Measurements from ENCODE around the gene PRPF8. TPM values are rescaled to one million over a fixed set of nuclear protein-coding genes. Genes with fewer than 3 reads are reported as not detected.

Gene PRPF8
- total RNA-seq, 1 experiment from 2014 or later, result 103 TPM

DNA sequence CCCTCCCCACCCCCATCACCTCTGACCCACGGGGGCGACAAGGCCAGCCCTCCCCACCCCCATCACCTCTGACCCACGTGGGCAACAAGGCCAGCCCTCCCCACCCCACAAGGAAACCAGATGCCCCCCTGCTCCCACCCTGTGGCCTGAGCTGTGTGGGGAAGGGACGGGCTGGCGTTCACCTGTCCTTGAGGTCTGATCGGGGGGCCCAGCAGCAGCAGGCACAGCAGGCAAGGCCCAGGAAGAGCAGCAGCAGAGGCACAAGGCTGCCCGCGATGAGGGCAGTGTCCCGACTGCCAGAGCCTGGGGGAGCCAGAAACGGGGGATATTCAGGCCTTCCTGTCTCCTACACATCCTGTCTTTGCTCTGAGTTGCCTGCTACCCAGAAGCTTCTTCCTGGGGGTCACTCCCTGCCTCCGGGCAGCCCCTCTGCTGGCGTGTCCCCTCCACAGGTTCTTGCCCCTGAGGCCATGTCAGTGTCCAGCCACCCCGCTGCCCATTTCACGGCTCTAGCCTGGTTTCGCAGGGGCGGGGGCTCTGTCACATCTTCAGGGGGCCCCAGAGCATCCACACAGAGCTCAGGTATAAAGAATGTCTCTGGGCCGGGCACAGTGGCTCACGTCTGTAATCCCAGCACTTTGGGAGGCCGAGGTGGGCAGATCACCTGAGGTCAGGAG is 45.9 kb downstream of the PRPF8 start:
- Histone ChIP-seq H3K9me3 (ENCODE audit: low read length) (no peaks in the 10 kb centered on the region), H3K27me3 (ENCODE audit: low read length) (no peaks in the 10 kb centered on the region), H3K4me1 (ENCODE audit: insufficient read depth, low read length) (peaks cover under 1% of the 10 kb centered on the region; the same call in 1 of the 2 replicates), H3K79me2 (ENCODE audit: low read length) (no peaks in the 10 kb centered on the region), H3K4me3 (ENCODE audit: low read length) (no peak overlapping the region), H3K9ac (ENCODE audit: low read length) (no peak overlapping the region), H3K4me2 (ENCODE audit: low read length) (no peak overlapping the region), H3K9me2 (replicated peaks; ENCODE audit: low read length) (no peaks in the 10 kb centered on the region), H4K20me1 (ENCODE audit: low read length) (no peaks in the 10 kb centered on the region), H3K36me3 (ENCODE audit: low read depth, low read length) (no peaks in the 10 kb centered on the region), H3F3A (ENCODE audit: low read length, unreplicated experiment) (no peaks in the 10 kb centered on the region), H3K27ac (ENCODE audit: low read length) (no peak overlapping the region), H2AFZ (ENCODE audit: low read length) (no peak overlapping the region)
- BruUV-seq (replicated peaks), result no TSS peak
- no peak for DNase-seq
- ATAC-seq, result no peak
- TF ChIP-seq EZH2phosphoT487 (IDR thresholded peaks at IDR 0.05; ENCODE audit: borderline replicate concordance, low read length) (no peak), EZH2 (IDR thresholded peaks at IDR 0.05; ENCODE audit: low read length, unreplicated experiment) (no peak), CTCF (conservative IDR thresholded peaks at IDR 0.05; ENCODE audit: low read depth, low read length) (no peak)
- intact Hi-C loops (cut with micrococcal nuclease), result no loop called here
- ChIA-PET CTCF (no interaction called here), POLR2A (ENCODE audit: unreplicated experiment) (no interaction called here)

- H3K4me2 ChIP-seq (ENCODE audit: low read length), result no peak overlapping the region
- H3F3A ChIP-seq (ENCODE audit: low read length, unreplicated experiment), result no peaks in the 10 kb centered on the region
- H2AFZ ChIP-seq (ENCODE audit: low read length), result no peak overlapping the region
- H3K9me2 ChIP-seq (replicated peaks; ENCODE audit: low read length), result no peaks in the 10 kb centered on the region
- no peaks in the 10 kb centered on the region for H3K36me3 ChIP-seq (ENCODE audit: low read depth, low read length)
- POLR2A ChIA-PET (ENCODE audit: unreplicated experiment), result no interaction called here
- intact Hi-C loops (cut with micrococcal nuclease), result no loop called here
- no peaks in the 10 kb centered on the region for H3K79me2 ChIP-seq (ENCODE audit: low read length)
- no peak for DNase-seq
- no peak overlapping the region for H3K9ac ChIP-seq (ENCODE audit: low read length)
- CTCF ChIA-PET, result no interaction called here
- TF ChIP-seq EZH2 (IDR thresholded peaks at IDR 0.05; ENCODE audit: low read length, unreplicated experiment), result no peak
- TF ChIP-seq EZH2phosphoT487 (IDR thresholded peaks at IDR 0.05; ENCODE audit: borderline replicate concordance, low read length), result no peak
- TF ChIP-seq CTCF (conservative IDR thresholded peaks at IDR 0.05; ENCODE audit: low read depth, low read length), result no peak
- no peaks in the 10 kb centered on the region for H3K4me1 ChIP-seq (ENCODE audit: insufficient read depth, low read length)
- no peaks in the 10 kb centered on the region for H4K20me1 ChIP-seq (ENCODE audit: low read length)
- no peak overlapping the region for H3K4me3 ChIP-seq (ENCODE audit: low read length)
- H3K27me3 ChIP-seq (ENCODE audit: low read length), result no peaks in the 10 kb centered on the region
- H3K9me3 ChIP-seq (ENCODE audit: low read length), result no peaks in the 10 kb centered on the region
- no TSS peak for BruUV-seq (replicated peaks)
- ATAC-seq, result no peak
- H3K27ac ChIP-seq (ENCODE audit: low read length), result no peak overlapping the region
Observed at GRCh38 chr17:1638171-1638590, 46.5 kb downstream of the PRPF8 start.

DNA sequence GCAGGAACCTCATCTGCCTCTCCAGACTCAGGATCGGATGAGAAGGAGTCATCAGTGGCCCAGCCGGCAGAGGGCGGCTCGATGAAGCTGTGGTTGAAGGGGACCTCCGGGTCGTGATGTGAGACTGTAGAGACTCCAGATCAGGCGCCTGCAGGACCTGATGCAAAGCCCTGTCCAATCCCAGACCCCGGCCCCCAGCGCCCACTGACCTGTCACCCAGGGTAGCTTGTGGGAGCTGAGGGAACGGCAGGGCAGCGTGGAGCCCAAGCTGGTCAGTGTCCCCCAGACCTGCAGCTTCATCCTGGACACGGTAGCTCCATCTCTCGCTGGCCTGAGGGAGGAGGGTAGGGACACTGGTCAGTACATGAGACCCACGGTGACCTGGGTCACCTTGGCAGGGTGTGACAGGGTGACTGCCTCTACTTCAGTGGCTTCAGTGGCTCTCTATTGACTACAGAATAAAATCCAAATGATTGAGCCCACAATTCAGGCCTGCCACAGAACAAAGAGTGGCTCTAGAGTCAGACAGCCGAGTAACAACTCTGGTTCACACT is 47.9 kb downstream of the PRPF8 start:
- no peak overlapping the region for H3K4me3 ChIP-seq (ENCODE audit: low read length)
- no peaks in the 10 kb centered on the region for H3K9me2 ChIP-seq (replicated peaks; ENCODE audit: low read length)

More for the DNA sequence above, 47.9 kb downstream of the PRPF8 start:
- no peaks in the 10 kb centered on the region for H3K79me2 ChIP-seq (ENCODE audit: low read length)
- H3K9me3 ChIP-seq (ENCODE audit: low read length), result no peaks in the 10 kb centered on the region
- DNase-seq, result no peak
- H3K27ac ChIP-seq (ENCODE audit: low read length), result no peak overlapping the region
- no peaks in the 10 kb centered on the region for H3F3A ChIP-seq (ENCODE audit: low read length, unreplicated experiment)
- H2AFZ ChIP-seq (ENCODE audit: low read length), result no peak overlapping the region
- CTCF ChIA-PET, result no interaction called here
- no peak for TF ChIP-seq EZH2 (IDR thresholded peaks at IDR 0.05; ENCODE audit: low read length, unreplicated experiment)
- TF ChIP-seq CTCF (conservative IDR thresholded peaks at IDR 0.05; ENCODE audit: low read depth, low read length), result no peak
- no peak for TF ChIP-seq EZH2phosphoT487 (IDR thresholded peaks at IDR 0.05; ENCODE audit: borderline replicate concordance, low read length)
- POLR2A ChIA-PET (ENCODE audit: unreplicated experiment), result no interaction called here
- ATAC-seq, result no peak
- no peaks in the 10 kb centered on the region for H3K27me3 ChIP-seq (ENCODE audit: low read length)
- no TSS peak for BruUV-seq (replicated peaks)
- H3K36me3 ChIP-seq (ENCODE audit: low read depth, low read length), result no peaks in the 10 kb centered on the region
- intact Hi-C loops (cut with micrococcal nuclease), result no loop called here
- H3K4me2 ChIP-seq (ENCODE audit: low read length), result no peak overlapping the region
- H4K20me1 ChIP-seq (ENCODE audit: low read length), result no peaks in the 10 kb centered on the region
- no peaks in the 10 kb centered on the region for H3K4me1 ChIP-seq (ENCODE audit: insufficient read depth, low read length)
- H3K9ac ChIP-seq (ENCODE audit: low read length), result no peak overlapping the region

All from PC-3 (cell line).